ENCODE results near the gene MAPK8. TPM values are rescaled to one million over a fixed set of nuclear protein-coding genes. Genes with fewer than 3 reads are reported as not detected.
A peak's percentile ranks its signal among the peaks of the same experiment; 100 is the strongest.

The MAPK8 gene
- total and polyA plus RNA-seq, 8 donors: 1.2 to 85.0 (median 22.3) TPM

DNA sequence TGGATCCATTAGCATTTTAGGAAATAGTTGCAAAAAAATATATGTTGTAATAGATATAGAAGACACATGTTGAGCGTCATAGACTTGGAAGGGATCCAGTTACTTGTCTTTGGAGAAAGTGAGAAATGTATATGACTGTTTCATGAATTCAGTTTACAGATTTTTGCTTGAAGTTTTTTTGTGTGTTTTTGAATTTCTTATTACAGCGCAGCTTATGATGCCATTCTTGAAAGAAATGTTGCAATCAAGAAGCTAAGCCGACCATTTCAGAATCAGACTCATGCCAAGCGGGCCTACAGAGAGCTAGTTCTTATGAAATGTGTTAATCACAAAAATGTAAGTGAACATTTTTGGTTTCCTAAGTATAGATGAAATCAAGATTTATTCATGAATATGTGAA lies 98.2 kb downstream of the MAPK8 start:
- peak in 1 of 2 donors; percentile 20 for DNase-seq
- H3K36me3 ChIP-seq: peaks cover 0 to 12% (median 8%) of the 10 kb centered on the region in 4 donors
- TF ChIP-seq POLR2AphosphoS5 (IDR thresholded peaks at IDR 0.05): no peak
- no peak for TF ChIP-seq POLR2A (IDR thresholded peaks at IDR 0.05)
- no peak for TF ChIP-seq EP300 (IDR thresholded peaks at IDR 0.05)
- intact Hi-C loops (cut with DNase I; ENCODE audit: low total_unique reads): no loop called here
- no peak overlapping the region for H3K4me3 ChIP-seq
- WGBS, 5 donors: 89 to 96% (median 92%) methylated on average over 4 of the region's 4 CpGs
- no peaks in the 10 kb centered on the region for H3K27me3 ChIP-seq
- no peaks in the 10 kb centered on the region for H3K9me3 ChIP-seq
- no peak overlapping the region for H3K27ac ChIP-seq
- peaks cover 0 to 13% (median 6%) of the 10 kb centered on the region in 4 donors for H3K4me1 ChIP-seq

DNA sequence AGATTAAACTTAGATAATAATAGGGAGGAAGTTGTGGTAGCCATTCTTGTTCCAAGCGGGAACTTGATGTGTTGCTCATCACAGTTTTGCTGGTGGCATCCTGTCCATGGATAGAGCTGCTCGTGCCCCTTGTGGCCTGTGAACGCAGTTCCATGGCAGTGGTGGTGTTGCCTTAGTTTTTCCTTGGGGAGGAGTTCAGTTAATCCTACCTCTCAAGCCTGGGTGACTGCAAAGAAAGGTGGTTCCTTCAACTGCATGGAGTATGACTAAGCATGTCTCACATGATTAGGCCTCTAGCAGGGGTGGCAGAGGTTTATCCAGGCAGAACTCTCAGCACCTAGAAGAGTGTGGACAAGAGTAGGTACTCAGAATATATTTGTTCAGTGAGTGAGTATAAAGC lies 99.7 kb downstream of the MAPK8 start:
- peak in 1 of 2 donors; percentile 20 for DNase-seq
- intact Hi-C loops (cut with DNase I; ENCODE audit: low total_unique reads): no loop called here
- WGBS, 5 donors: 44 to 98% (median 74%) methylated on average over 3 of the region's 3 CpGs
- no peaks in the 10 kb centered on the region for H3K9me3 ChIP-seq
- no peak overlapping the region for H3K4me3 ChIP-seq
- no peaks in the 10 kb centered on the region for H3K27me3 ChIP-seq
- no peak for TF ChIP-seq EP300 (IDR thresholded peaks at IDR 0.05)
- TF ChIP-seq, protein P1, sequence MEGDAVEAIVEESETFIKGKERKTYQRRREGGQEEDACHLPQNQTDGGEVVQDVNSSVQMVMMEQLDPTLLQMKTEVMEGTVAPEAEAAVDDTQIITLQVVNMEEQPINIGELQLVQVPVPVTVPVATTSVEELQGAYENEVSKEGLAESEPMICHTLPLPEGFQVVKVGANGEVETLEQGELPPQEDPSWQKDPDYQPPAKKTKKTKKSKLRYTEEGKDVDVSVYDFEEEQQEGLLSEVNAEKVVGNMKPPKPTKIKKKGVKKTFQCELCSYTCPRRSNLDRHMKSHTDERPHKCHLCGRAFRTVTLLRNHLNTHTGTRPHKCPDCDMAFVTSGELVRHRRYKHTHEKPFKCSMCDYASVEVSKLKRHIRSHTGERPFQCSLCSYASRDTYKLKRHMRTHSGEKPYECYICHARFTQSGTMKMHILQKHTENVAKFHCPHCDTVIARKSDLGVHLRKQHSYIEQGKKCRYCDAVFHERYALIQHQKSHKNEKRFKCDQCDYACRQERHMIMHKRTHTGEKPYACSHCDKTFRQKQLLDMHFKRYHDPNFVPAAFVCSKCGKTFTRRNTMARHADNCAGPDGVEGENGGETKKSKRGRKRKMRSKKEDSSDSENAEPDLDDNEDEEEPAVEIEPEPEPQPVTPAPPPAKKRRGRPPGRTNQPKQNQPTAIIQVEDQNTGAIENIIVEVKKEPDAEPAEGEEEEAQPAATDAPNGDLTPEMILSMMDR (IDR thresholded peaks at IDR 0.05): no peak
- H3K4me1 ChIP-seq: no peaks in the 10 kb centered on the region
- no peak overlapping the region for H3K27ac ChIP-seq
- H3K36me3 ChIP-seq: peaks cover 0 to 27% (median 24%) of the 10 kb centered on the region in 4 donors

DNA sequence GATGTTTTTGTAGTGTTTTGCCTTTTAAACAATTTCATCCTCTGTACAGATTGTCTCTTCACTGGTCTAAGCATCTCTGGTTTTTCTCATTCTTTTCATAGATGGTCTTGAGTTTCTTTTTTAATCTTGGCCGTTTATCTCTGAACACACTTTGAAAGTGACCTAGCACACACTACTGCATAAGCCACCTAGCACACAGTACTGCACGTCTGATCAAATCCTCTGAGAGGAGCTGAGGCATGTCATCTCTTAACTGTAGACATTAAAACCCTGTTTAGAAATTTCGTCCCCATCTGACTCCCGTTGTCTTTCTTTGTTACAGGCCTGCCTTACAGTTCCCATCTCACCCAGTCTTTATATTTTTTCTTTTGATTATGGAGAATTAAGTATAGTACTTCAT lies 100.2 kb downstream of the MAPK8 start:
- WGBS, 5 donors: 88 to 95% (median 92%) methylated on average over 4 of the region's 4 CpGs

DNA sequence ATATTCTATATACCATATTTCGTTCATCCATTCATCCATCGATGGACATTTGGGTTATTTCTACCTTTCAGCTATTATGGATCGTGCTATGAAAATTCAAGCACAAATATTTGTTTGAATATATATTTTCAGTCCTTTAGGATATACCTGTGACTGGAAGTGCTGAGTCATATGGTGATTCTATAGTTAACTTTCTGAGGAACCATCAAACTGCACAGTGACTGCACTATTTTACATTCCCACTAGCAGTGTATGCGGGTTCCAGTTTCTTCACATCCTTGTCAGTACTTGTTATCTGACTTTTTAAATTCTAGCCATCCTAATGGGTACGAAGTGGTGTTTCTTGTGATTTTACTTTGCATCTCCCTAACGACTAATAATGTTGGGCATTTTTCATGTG lies 104.0 kb downstream of the MAPK8 start:
- WGBS, 5 donors: 96 to 98% (median 97%) methylated on average over 6 of the region's 6 CpGs
- Histone ChIP-seq H3K36me3 (peaks cover 0 to 49% (median 44%) of the 10 kb centered on the region in 4 donors), H3K27ac (no peak overlapping the region), H3K27me3 (no peaks in the 10 kb centered on the region), H3K4me3 (no peak overlapping the region), H3K9me3 (peaks cover 0 to 18% (median 14%) of the 10 kb centered on the region in 4 donors), H3K4me1 (no peaks in the 10 kb centered on the region)
- no peak for TF ChIP-seq EP300 (IDR thresholded peaks at IDR 0.05)
- TF ChIP-seq, protein P1 (IDR thresholded peaks at IDR 0.05): no peak
- no peak for TF ChIP-seq POLR2AphosphoS5 (IDR thresholded peaks at IDR 0.05)
- TF ChIP-seq POLR2A (IDR thresholded peaks at IDR 0.05): no peak
- DNase-seq: no peak
- intact Hi-C loops (cut with DNase I; ENCODE audit: low total_unique reads): no loop called here

More for the DNA sequence above, 100.2 kb downstream of the MAPK8 start:
- DNase-seq: no peak
- H3K4me1 ChIP-seq: no peaks in the 10 kb centered on the region
- H3K9me3 ChIP-seq: peaks cover 0 to 4% (median 1%) of the 10 kb centered on the region in 4 donors
- no peak overlapping the region for H3K27ac ChIP-seq
- H3K27me3 ChIP-seq: no peaks in the 10 kb centered on the region
- TF ChIP-seq EP300 (IDR thresholded peaks at IDR 0.05): no peak
- TF ChIP-seq, protein P1 (IDR thresholded peaks at IDR 0.05): no peak
- TF ChIP-seq POLR2AphosphoS5 (IDR thresholded peaks at IDR 0.05): no peak
- TF ChIP-seq POLR2A (IDR thresholded peaks at IDR 0.05): no peak
- no peak overlapping the region for H3K4me3 ChIP-seq
- H3K36me3 ChIP-seq: peaks cover 0 to 32% (median 28%) of the 10 kb centered on the region in 4 donors
- intact Hi-C loops (cut with DNase I; ENCODE audit: low total_unique reads): no loop called here

DNA sequence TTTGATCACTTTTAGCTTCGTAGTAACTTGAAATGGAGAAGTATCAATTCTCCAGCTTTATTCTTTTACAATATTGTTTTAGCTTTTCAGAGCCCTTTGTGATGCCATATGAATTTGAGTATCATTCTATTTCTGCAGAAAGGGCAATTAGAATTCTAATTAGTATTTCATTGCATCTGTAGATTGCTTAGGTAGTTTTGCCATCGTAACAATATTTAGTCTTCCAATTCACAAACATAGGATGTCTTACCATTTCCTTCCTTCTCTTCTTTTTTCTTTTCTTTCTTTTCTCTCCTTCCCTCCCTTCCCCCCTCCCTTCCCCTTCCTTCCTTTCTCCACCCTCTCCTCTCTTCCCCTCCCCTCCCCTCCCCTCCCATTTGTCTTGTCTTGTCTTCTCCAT lies 105.0 kb downstream of the MAPK8 start:
- Histone ChIP-seq H3K27ac (no peak overlapping the region), H3K36me3 (peaks cover 0 to 55% (median 42%) of the 10 kb centered on the region in 4 donors), H3K4me1 (no peaks in the 10 kb centered on the region), H3K4me3 (no peak overlapping the region), H3K27me3 (no peaks in the 10 kb centered on the region), H3K9me3 (peaks cover 0 to 18% (median 14%) of the 10 kb centered on the region in 4 donors)
- TF ChIP-seq, protein P1 (IDR thresholded peaks at IDR 0.05): no peak
- TF ChIP-seq POLR2AphosphoS5 (IDR thresholded peaks at IDR 0.05): no peak
- no peak for TF ChIP-seq EP300 (IDR thresholded peaks at IDR 0.05)
- DNase-seq: no peak
- 90 to 99% (median 94%) methylated on average over 2 of the region's 2 CpGs for WGBS, 5 donors
- intact Hi-C loops (cut with DNase I; ENCODE audit: low total_unique reads): no loop called here
